Erythroblast (primary cell): ENCODE data around the gene FAM25G.

Experiments
- DNase-seq, 2 experiments: peaks; one replicate each; lab custom pipeline; 2025; lab: John Stamatoyannopoulos, UW
- GATA1 ChIP-seq: IDR thresholded peaks from 2 replicates; pipeline ENCODE4 v1.6.1; 2011; ENCODE audit warnings: low read depth, mild to moderate bottlenecking, control low read depth, low read length, moderate library complexity
- POLR2A ChIP-seq: IDR thresholded peaks from 2 replicates; pipeline ENCODE4 v1.6.1; 2011; ENCODE audit warnings: mild to moderate bottlenecking, low read length

FAM25G gene

DNA sequence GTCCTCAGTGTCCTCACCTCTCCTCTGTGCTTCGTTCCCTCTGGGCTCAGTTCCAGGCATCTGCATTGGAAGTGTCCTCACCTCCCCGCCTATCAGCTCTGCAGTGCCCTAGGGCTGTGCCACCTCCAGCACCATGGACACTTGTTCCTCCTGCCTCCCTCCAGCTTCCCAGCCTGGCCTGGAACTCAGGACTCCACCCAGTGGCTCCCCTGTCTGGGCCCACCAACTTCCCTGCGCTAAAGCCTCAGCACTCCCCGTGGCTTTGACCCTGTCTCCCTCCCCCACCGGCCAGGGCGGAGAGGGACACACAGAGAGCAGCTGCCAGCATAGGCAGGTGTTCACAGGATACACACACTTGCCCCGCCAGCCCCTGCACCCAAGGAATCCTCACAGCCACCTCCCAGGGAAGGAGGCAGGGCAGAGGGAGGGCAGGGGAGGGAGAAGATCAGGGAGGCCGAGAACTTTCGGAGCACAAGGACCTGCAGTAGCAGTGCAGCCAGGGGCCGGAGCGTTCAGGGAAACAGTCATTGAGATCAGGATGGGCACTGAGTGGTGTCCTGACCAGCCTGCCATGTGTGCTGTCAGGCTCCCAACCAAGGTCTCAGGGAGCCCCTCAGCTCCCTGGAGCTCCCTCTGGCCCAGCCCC is 38.9 kb downstream of the FAM25G start:
- TF ChIP-seq POLR2A (no peak), GATA1 (no peak)
- DNase-seq, result no peak

DNA sequence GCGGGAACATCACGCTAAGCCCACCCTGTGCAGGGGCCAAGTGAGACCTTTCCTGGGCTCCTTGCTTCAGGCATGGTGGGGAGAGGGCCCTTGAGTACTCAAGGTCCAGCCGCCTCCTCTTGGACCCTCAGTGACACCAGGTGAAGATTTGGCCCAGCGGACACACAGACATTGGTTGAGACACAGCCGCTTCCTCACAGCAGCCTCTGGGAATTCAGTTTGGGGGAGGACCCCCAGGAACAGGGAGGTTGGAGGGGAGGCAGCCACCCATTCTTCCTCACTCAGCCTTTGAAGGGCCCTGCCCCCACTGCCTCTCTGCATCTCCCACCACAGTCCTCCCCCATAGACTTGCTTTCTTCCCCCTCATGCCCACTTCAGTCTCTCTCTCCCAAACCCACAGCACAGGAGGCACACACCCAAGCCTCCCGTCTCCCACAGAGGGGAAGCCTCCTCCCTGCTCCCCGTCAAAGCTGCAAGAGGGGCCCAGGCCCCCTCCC is 39.5 kb downstream of the FAM25G start:
- DNase-seq, result no peak
- TF ChIP-seq POLR2A, result no peak
- TF ChIP-seq GATA1, result no peak

DNA sequence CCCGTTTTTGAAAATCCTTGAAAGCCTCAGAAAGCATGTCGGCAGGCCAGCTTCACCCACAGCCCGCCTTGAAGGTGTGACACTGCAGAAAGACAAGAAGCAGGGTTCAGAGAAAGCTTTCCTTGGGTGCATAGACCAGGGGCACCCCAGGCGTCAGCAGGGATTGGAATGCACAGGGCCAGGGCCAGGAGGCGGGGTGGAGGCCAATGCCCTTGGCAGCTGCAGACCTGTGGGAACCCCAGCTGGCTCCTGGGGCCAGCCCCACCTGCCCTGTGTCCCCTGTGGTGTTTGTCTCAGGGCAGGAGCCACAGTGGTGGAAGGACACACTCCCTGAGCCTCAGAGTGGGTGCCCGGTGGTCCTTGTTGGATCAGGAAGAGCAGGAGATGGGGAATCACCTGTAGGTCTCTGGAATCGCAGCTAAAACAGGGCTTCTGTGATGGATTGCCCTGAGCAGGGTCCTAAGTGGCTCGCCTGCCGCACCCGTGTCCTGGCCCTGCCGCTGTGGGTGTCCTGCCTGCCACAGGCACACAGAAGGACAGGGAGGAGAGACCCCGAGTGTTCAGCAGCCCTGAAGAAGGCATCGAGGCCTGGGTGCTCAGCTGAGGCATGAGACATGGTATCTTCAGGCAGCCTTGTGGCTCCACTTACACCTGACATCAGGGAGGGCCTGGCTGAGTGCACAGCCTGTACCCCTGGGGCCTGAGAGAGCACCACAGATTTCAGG is 40.1 kb downstream of the FAM25G start:
- no peak for DNase-seq
- TF ChIP-seq POLR2A, result no peak
- no peak for TF ChIP-seq GATA1

DNA sequence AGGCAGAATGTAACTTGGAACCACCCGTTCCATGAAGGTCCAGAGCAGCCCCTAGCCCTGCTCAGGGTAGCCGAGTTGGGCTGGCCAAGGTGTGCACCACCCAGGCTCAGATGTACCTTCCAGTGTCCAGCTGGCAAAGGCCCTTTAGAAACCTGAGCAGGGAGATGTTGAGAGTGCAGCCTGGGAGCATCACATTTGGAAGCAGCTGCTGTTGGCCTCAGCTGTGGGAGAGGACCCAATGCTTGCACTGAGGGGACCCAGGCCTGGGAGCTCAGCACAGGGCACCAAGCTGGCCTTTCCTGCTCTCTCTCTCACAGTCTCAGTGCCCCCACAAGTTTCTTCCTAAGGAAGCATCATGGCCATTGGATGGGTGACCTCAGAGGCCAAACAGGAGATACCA is 41.1 kb downstream of the FAM25G start:
- DNase-seq, result no peak

GRCh38 chr10:47449979-47450378 is 41.5 kb downstream of the FAM25G start:
- TF ChIP-seq POLR2A (no peak), GATA1 (no peak)
- no peak for DNase-seq

More for the DNA sequence above, 41.1 kb downstream of the FAM25G start:
- no peak for TF ChIP-seq POLR2A
- no peak for TF ChIP-seq GATA1

DNA sequence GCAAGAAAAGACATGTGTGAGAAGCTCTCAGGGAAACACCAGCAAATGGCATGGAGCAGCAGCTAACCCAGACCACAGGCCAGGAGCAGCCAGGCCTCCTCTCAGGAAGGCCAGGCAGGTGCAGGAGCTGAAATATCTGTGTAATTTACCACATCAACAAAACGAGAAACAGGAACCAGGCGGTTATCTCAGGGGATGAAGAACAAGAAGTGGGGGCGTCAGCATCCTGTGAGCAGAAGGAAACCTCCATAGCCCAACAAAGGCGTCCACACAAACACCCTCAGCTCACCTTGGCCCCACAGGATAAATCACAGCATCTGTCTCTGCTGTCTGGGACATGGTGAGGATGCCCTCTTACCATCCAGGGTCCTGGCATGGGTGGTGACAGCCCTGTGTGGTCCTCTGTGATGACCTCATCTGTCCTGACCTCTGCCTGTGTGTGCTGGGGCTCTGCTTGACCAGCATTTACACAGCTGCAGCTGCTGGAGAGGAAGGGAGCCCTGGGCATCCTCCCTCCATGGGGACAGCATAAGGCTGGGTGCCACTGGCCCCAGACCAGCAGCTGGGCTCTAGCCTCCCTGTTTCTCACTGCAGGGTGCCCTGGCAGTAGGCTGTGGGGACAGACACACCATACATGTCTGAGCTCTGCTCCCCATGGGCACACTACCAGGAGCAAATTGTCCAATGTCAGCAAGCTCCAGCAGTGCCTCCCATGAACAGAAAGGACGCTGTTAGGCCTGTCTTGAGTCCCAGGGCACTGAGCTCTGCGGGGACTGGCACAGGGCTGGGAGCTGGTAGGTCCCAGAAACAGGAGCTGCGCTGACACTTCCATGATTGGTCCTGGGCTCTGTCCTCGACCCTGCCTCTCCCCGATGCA is 42.2 kb downstream of the FAM25G start:
- no peak for DNase-seq
- TF ChIP-seq POLR2A, result no peak
- TF ChIP-seq GATA1, result no peak

DNA sequence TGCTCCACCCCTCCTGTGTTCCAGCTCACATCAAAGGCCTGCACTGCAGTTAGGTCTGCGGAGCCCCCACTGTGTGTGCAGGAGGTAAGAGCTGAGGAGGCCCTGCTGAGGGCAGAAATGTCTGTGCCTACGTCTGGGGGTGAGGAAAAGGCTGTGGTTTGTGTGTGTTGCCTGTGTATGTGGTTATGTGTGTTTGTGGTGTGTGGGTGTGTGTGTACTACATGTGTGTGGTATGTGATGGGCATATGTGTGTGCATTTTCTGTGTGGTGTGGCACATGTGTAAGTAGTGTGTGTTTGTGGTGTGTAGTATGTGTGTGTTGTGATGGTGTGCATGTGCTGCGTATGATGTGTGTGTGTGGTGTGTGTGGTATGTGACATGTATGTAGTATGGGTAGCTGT is 43.8 kb downstream of the FAM25G start:
- no peak for DNase-seq
- no peak for TF ChIP-seq POLR2A
- no peak for TF ChIP-seq GATA1

DNA sequence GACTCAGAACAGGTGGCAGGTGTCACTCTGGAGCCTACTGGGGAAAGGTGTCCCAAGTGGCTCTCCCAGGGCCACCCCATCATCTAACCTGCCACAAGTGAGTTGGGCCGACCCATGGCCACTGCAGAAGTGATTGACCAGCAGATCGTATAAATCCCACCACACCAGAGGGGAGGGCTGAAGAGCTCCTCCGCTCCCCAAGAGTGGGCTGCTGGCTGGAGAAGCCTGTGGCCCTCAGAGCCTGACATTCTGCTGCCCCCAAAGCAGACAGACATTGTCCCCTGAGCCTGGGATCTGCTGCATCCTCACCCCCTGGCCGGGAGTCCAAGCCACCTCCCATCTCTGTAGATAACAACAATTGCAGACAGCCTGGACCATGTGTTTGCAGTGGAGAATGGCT is 44.3 kb downstream of the FAM25G start:
- TF ChIP-seq GATA1 (no peak), POLR2A (no peak)
- DNase-seq, result no peak

GRCh38 chr10:47445720-47446119 is 45.8 kb downstream of the FAM25G start:
- no peak for DNase-seq
- TF ChIP-seq GATA1, result no peak
- TF ChIP-seq POLR2A, result no peak

DNA sequence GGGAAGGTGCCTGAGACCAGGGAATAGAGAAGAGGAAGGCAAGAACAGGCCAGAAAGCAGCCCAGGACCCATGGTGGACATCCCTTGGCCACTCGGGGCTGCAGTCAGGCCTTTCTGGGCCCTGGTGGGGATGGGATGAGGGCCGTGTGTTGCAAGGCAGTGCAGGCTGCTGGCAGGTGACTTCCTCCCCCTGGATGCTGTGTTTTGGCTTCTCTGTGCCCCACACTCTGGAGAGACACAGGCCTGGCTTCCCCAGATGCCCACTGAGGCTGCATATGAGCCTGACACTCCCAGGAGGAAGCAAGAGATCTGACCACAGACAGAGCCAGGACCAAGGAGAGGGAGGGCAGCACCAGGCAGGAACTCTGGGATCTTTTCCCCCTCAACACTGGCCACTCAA is 47.5 kb downstream of the FAM25G start:
- DNase-seq, result no peak
- no peak for TF ChIP-seq POLR2A
- no peak for TF ChIP-seq GATA1

GRCh38 chr10:47443145-47443544 is 48.4 kb downstream of the FAM25G start:
- DNase-seq, result no peak
- no peak for TF ChIP-seq POLR2A
- no peak for TF ChIP-seq GATA1

DNA sequence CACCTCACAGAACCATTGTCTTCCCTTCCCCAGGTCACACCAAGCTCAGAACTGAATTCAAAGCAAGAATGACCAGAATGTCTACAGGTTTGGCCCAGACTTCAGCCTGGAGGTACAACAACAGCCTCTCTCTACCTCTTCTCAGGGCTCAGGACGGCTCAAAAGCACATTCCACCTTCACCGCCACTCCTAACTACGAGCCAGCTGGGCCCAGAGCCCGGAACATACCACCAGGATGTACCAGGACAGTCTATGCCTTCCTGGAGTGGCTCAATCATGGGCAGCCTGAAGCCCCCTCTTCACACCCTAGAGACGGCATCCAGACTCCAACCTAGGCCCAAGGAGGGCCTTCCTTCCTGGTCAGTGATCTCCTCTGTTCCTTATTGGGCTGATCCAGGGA is 49.1 kb downstream of the FAM25G start:
- no peak for DNase-seq
- TF ChIP-seq GATA1, result no peak
- no peak for TF ChIP-seq POLR2A

- TF ChIP-seq POLR2A, result no peak
- no peak for TF ChIP-seq GATA1
- DNase-seq, result no peak
These were observed 49.6 kb downstream of the FAM25G start for GRCh38 chr10:47441938-47442337.

DNA sequence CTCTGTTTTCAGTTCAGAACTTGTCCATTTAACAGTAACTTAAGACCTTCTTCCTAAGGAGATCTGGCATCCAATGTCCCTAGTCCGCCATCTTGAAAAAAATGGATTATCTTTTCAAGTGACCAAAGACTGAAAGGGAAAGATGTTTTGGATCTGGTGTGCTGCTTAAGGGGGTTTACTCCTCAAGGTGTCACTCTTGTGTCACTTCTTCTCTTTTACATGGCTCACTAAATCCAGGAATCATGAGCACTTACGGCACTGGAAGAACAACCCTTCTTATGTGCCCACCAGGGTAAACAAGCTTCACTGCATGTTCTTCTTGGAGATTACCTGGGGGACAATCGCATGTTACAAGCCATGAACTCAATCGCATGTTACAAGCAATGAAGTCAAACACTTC is 51.3 kb downstream of the FAM25G start:
- DNase-seq, result no peak
- TF ChIP-seq POLR2A (no peak), GATA1 (no peak)
